HL-60 (cell line): ENCODE measurements around the gene FMOD.

Experiments
- DNase-seq, 2 experiments: peaks; one replicate each; pipeline ENCODE4 v3.0.0-alpha.2; 2010 to 2020; ENCODE audit warnings: low read depth in 1 of 2, low spot score in 1 of 2
- H3K27ac ChIP-seq: fragments of 250-450 bp; sonication (Bioruptor Pico); replicated peaks from 2 replicates; pipeline ENCODE4 v1.5.1; 2020; ENCODE audit warnings: mild to moderate bottlenecking, moderate library complexity
- H3K27me3 ChIP-seq: fragments of 250-450 bp; sonication (Bioruptor Pico); 2 replicates; pipeline ENCODE4 v1.5.1; 2021; ENCODE audit warnings: mild to moderate bottlenecking, moderate library complexity; ENCODE audit not compliant: insufficient read depth, poor library complexity, severe bottlenecking
- H3K4me3 ChIP-seq: replicated peaks from 2 replicates; pipeline ENCODE4 v1.5.1; 2011; ENCODE audit warnings: mild to moderate bottlenecking, control low read depth, low read length; ENCODE audit not compliant: insufficient read depth
- CTCF ChIP-seq: IDR thresholded peaks from one replicate; pipeline ENCODE4 v1.5.1; 2011; ENCODE audit warnings: low read length, control low read depth, inconsistent platforms; ENCODE audit not compliant: insufficient read depth
- GABPA ChIP-seq: IDR thresholded peaks from 2 replicates; pipeline ENCODE4 v1.6.1; 2012; ENCODE audit warnings: low read depth
- POLR2AphosphoS5 ChIP-seq: IDR thresholded peaks from 2 replicates; pipeline ENCODE4 v1.6.1; 2012; ENCODE audit warnings: low read depth
- SPI1 ChIP-seq: IDR thresholded peaks from 2 replicates; pipeline ENCODE4 v1.6.1; 2012; ENCODE audit warnings: low read depth, mild to moderate bottlenecking, borderline replicate concordance
- TF ChIP-seq, protein P1 (sequence below): IDR thresholded peaks from 2 replicates; pipeline ENCODE4 v1.6.1; 2012; ENCODE audit warnings: low read depth; ENCODE audit not compliant: insufficient replicate concordance

The FMOD gene

GRCh38 chr1:203346769-203347102 lies 4.2 kb downstream of the FMOD start:
- H3K27ac ChIP-seq: no peak overlapping the region
- no peak for TF ChIP-seq SPI1
- TF ChIP-seq, protein P1, sequence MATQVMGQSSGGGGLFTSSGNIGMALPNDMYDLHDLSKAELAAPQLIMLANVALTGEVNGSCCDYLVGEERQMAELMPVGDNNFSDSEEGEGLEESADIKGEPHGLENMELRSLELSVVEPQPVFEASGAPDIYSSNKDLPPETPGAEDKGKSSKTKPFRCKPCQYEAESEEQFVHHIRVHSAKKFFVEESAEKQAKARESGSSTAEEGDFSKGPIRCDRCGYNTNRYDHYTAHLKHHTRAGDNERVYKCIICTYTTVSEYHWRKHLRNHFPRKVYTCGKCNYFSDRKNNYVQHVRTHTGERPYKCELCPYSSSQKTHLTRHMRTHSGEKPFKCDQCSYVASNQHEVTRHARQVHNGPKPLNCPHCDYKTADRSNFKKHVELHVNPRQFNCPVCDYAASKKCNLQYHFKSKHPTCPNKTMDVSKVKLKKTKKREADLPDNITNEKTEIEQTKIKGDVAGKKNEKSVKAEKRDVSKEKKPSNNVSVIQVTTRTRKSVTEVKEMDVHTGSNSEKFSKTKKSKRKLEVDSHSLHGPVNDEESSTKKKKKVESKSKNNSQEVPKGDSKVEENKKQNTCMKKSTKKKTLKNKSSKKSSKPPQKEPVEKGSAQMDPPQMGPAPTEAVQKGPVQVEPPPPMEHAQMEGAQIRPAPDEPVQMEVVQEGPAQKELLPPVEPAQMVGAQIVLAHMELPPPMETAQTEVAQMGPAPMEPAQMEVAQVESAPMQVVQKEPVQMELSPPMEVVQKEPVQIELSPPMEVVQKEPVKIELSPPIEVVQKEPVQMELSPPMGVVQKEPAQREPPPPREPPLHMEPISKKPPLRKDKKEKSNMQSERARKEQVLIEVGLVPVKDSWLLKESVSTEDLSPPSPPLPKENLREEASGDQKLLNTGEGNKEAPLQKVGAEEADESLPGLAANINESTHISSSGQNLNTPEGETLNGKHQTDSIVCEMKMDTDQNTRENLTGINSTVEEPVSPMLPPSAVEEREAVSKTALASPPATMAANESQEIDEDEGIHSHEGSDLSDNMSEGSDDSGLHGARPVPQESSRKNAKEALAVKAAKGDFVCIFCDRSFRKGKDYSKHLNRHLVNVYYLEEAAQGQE: no peak
- TF ChIP-seq GABPA: no peak
- TF ChIP-seq CTCF: no peak
- no peak for TF ChIP-seq POLR2AphosphoS5
- peaks cover 8% of the 10 kb centered on the region for H3K27me3 ChIP-seq
- DNase-seq: no peak
- no peak overlapping the region for H3K4me3 ChIP-seq

GRCh38 chr1:203346060-203346768 lies 4.7 kb downstream of the FMOD start:
- no peak for TF ChIP-seq CTCF
- TF ChIP-seq, protein P1: no peak
- no peak for TF ChIP-seq POLR2AphosphoS5
- no peak; the same call in 1 of the 2 replicates for TF ChIP-seq SPI1
- no peak for TF ChIP-seq GABPA
- Histone ChIP-seq H3K27ac (no peak overlapping the region), H3K27me3 (peaks cover 13% of the 10 kb centered on the region), H3K4me3 (no peak overlapping the region)
- DNase-seq: no peak

DNA sequence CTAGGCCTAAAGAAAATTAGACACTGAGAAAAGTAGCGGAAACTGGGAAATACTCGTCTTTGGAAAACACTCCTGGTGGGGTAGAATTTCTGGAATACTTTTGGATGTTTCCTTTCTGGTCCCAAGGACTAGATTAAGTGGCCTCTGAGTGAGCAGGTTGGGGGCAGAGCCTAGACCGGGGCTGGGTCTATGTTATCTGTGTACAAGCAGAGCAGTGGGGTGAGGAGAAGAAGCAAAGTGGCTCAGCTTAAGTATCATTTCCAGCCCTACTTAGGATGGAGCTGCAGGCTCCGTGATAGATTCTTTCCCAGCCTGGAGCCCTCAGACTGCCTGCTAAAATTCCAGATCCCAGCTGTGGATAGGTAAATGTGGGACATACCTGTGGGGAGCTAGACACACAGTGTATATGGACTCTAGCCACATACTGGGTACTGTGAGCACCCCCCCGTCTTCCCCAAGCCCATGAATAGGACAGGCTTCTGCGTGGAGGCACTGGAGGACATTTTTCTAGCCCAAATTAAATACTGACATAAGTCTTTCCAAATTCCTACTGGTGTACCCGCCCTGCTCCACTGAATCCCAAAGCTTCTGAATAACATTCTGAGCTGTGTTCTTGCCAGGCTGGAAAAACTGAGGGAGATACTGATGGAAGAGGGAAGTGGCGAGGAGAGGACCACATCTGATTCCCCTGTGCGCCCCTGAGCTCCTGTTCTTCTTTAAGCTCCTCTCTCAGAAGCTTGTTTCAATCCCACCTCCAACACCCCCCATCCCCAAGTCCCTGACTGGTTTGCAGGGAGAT lies 6.8 kb downstream of the FMOD start:
- peaks cover 24% of the 10 kb centered on the region for H3K27me3 ChIP-seq

More for the DNA sequence above, 6.8 kb downstream of the FMOD start:
- no peak overlapping the region for H3K4me3 ChIP-seq
- no peak overlapping the region for H3K27ac ChIP-seq
- no peak for TF ChIP-seq SPI1
- TF ChIP-seq, protein P1: no peak
- no peak for TF ChIP-seq CTCF
- TF ChIP-seq GABPA: no peak
- TF ChIP-seq POLR2AphosphoS5: no peak
- no peak for DNase-seq
